CD4-positive, alpha-beta T cell treated with Interleukin-17A for 1 hour (primary cell): Measurements from ENCODE around the gene TRIM4.
"Not testable (repeated sequence)": the region's sequence is repeated elsewhere in the genome, so short reads cannot be mapped to it uniquely, and the experiment has no call there.

Experiments used
- DNase-seq: peaks from one replicate; pipeline ENCODE4 v3.0.0-alpha.2; 2020

Gene TRIM4

DNA sequence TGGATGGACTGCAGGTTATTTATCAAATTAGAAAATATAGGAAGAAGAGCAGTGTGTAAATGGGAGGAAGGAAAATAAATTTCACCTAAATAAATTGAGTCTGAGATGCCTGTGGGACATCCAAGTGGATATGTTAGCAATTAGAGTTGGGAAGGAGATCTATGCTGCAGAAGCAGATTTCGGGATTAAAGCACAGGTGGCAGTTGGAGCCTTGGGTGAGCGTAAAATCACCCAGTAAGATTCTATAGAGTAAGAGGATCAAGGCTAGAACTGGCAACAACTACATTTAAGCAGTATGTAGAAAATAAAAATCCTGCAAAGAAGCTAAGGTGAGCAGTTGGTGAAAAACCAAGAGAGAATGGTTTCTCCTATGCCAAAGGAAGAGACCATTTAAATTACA lies 8.4 kb downstream of the TRIM4 start:
- DNase-seq, result no peak

DNA sequence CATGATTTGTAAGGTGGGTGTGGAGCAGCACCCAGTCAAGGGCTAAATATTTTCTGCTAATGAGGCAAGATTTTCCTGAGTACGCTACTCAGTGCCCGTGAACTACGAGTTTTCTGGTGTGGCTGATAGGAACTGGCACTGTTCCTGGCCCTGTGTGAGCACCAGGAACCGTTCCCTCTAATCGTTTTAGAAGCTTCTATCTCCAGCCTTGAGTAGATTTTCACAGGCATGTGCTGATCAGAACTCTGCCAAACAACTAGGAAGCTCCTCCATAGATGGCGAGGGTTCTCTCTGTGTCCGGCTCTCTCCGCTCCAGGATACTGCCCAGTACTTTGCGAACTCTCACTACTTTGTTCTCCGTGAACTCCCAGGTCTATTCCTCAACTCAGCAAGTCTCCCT lies 17.7 kb downstream of the TRIM4 start:
- no peak for DNase-seq

DNA sequence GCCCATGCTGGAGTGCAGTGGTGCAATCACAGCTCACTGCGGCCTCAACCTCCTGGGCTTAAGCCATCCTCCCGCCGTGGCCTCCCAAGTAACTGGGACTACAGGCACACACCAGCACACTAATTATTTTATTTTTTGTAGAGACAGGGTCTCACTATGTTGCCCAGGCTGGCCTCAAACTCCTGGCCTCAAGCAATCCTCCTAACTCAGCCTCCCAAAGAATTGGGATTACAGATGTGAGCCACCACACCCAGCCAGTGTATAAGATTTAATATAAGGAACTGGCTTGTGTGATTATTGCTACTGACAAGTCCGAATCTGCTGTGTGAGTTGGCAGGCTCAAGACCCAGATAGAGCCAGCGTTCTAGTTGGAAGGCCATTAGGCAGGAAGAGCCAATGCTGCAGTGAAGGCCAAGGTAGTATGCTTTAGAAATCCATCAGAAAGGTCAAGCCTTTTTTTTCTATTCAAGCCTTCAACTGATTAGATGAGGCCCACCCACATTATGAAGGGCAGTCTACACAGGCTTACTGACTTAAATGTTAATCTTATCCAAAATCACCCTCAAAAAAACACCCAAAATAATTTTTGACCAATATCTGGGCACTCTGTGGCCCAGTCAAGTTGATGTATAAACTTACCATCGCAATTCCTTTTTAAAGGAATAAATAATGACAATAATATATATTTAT lies 19.4 kb downstream of the TRIM4 start:
- DNase-seq, result no peak

DNA sequence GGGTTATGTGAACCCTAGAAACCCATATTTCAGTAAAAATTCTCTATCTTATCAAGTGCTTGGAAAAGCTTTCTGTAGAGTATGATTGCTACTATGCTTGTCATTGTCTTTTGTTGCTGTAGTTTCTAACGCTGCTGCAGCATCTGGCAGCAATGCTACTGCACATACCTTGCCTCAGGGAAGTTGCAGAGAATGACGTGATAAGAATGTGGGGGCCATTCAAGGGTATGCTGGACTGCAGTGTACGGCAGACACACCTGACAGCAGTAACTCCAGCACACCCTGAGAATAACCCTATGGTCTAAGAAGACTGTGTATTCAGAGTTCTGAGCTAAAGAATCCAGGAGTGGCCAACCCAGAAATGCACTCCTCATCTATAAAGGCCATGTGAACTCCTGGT lies 20.5 kb downstream of the TRIM4 start:
- DNase-seq, result no peak

DNA sequence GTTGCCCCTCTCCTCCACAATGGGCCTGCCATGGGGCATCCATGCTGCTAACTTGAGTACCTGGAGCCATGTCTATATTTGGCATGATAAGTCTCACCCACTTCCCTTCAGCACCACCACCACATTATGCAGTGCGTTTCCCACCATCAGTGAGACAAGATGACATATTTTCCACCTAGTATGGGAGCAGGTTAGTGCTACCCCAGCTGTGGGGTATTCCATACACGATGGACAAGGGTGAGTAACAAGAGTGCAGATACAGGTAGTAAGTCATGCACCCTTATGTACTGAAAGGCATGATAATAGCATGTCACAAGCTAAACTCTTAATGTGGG lies 21.3 kb downstream of the TRIM4 start:
- DNase-seq, result no peak

DNA sequence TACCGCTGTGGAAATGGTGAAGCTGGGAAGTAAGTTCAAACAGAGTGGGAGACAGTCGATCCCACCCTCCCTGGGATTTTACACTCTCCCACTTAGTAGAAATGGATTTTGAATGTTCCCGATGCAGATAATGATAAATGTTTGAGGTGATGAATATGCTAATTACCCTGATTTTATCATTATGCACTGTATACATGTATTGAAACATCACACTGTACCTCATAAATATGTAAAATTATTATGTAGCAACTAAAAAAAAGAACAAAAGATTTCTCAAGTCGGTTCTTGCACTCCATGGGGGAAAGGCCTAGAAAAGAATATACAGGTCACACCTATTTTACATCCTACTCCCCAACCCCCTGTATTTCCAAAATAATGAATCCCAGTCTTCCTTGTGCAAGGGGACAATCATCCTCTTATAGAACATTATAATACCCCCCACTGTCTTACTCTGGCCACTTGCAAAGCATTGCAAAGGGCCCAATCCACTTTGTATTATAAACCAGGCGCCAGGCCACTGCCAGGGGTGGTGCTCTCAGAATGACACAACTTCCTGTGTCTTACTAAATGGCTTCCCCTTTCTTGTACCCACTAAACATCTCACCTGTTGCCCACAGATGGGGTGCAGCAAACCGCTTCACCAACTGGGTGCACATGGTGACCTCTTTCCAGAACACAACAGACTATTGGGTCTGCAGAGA lies 21.9 kb downstream of the TRIM4 start:
- DNase-seq, result no peak

DNA sequence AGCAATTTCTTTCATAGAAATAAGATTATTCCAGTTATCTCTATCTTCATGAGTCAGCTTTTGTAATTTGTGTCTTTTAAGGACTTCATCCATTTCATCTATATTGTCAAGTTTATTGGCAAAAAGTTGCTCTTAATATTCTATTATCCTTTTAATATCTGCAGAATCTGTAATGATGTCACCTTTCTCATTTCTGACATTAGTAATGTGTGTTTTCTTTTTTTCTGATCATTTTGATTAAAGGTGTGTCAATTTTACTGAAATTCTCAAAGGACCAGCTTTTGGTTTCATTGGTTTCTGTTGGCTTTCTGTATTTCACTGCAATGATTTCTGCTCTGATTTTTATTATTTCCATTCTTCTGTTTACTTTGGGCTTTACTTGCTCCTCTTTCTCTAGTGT lies 24.6 kb downstream of the TRIM4 start:
- no peak for DNase-seq

DNA sequence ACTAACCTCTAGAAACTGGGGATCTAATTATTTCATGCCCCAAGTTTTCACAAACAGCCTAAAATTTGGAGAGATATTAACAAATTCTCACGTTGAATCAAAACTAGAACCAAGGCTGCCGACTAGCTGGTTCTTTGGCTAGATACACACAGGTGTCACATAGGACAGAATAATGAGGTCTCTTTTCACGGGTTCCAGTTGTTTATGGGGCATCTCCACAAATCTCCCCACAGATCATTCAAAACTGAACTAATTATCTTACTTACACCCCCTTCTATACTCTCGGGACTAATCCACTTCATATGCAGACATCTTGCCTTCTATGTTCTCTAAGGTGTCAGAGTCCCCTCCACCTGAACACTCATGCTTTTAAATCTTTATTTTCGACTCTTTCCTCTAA lies 26.1 kb downstream of the TRIM4 start:
- no peak for DNase-seq

DNA sequence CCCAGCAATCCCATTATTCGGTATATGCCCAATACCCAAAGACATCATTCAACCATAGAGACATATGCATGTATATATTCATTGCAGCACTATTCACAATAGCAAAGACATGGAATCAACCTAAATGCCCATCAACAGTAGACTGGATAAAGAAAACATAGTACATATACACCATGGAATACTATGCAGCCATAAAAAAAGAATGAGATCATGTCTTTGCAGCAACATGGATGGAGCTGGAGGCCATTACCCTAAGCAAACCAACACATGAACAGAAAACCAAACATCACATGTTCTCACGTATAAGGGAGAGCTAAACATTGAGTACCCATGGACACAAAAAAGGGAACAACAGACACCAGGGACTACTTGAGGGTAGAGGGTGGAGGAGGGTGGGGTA lies 29.0 kb downstream of the TRIM4 start:
- not testable (repeated sequence) for DNase-seq

DNA sequence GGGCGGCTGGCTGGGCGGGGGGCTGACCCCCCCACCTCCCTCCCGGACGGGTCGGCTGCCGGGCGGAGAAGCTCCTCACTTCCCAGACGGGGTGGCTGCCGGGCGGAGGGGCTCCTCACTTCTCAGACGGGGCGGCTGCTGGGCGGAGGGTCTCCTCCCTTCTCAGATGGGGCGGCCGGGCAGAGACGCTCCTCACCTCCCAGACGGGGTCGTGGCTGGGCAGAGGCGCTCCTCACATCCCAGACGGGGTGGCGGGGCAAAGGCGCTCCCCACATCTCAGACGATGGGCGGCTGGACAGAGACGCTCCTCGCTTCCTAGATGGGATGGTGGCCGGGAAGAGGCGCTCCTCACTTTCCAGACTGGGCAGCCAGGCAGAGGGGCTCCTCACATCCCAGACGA lies 31.0 kb downstream of the TRIM4 start:
- not testable (repeated sequence) for DNase-seq

DNA sequence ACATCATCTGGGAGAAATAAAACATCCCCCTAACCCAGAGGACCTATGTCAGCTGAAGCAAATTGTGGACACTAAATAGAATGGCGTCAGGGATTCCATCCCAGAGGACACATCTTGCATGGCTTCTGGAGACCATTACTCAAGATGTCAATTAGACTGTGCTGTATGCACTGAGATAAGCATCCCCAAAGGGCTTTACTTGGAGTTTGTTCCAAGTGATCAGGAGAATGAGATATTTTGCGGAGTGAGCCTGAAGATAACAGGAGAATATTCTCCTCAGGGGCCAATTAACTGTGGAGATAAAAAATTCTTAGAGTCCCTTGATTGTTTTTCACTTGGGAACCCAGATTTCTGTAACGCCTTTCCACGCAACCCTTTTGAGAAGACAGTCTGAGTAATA lies 38.0 kb downstream of the TRIM4 start:
- no peak for DNase-seq

DNA sequence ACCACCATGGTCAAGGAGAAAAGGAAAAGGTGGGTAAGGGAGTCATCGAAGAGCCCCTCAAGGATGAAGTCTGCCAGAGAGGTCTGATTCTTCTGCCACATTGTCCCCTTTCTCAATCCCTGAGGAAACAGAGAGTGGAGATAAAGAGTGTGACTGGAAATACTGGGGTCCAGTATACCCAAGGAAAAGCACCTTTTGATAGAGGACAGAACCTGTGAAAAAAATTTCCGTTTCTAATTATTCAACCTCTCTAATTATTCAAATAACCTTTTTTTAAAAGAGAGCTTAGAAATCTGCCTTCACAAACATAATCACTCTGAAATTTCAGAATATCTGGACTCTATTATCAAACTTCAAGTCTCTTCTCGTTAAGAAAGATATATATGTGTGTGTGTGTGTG lies 42.4 kb downstream of the TRIM4 start, which contains the start of gene OR2AE1:
TSS of gene OR2AE1 (minus strand) at position 101 of the 400 bp plus-strand sequence. CDS start at position 101, 0 bp downstream.
- no peak for DNase-seq

DNA sequence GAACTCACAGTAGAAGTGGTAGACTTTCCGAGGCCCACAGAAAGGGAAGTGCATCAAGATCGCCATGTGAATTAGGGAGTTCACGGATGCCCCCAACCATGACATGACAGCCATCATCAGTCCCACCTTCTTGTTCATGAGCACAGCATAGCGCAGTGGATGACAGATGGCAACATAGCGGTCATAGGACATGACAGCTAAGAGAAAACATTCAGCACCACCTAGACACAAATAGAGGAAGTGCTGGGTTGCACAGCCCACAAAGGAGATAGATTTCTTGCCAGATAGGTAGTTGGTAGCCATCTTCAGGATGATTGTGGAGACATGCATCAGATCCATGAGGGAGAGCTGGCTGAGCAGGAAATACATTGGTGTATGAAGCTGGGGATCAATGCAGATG lies 42.8 kb downstream of the TRIM4 start:
- no peak for DNase-seq

DNA sequence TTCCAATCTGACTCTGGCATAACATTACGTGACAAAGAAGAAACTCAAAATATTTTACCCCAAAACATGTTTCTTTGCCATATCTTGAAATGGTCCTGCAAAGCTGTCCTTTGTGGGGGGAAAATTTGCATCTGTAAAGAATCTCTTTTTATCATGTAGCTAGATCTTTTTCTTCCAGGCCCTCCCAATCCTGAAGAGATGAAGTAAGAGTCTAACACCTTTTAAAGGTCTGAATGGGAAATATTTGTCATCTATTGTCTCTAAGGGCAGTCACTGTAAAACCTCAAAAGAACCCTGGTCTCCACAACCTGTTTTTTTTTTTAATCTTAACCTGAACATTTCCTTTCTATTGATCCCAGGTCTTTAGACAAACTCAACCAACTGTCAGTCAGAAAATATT lies 51.1 kb downstream of the TRIM4 start:
- DNase-seq, result no peak

DNA sequence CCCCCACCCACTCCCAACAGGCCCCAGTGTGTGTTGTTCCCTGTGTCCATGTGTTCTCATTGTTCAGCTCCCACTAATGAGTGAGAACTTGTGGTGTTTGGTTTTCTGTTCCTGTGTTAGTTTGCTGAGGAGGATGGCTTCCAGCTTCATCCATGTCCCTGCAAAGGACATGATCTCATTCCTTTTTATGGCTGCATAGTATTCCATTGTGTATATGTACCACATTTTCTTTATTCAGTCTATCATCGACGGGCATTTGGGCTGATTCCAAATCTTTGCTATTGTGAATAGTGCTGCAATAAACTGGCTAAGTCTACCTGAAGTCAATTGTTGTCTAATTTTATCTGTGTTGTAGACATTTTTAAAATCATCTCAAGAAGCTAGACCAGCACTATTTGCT lies 51.9 kb downstream of the TRIM4 start:
- not testable (repeated sequence) for DNase-seq

DNA sequence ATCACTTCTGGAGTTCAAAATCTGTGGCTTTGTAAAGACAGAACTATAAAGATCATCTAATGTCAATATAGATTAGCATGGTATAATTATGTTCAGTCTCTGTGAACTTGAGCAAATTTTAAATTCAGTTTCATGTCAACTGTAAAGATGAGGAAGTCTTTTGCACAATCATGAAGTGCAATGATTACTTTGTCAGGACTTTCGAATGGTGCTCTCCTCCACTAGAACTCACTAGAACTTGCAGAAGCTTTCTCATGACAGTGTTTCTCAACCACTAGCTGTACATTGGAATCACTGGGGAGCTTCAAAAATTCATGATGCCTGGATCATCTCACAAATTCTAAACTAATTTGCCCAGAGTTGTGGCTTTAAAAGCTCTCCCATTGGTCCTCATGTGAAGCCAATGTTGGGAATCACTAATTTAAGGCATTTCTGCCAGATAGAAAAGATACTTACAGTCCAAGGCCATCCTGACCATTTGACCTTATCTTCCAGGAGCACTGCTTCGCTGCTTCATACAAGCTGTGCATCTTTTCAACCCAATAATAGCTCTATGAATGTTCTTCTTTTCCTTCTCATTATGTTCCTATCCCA lies 55.4 kb downstream of the TRIM4 start:
- DNase-seq, result no peak

DNA sequence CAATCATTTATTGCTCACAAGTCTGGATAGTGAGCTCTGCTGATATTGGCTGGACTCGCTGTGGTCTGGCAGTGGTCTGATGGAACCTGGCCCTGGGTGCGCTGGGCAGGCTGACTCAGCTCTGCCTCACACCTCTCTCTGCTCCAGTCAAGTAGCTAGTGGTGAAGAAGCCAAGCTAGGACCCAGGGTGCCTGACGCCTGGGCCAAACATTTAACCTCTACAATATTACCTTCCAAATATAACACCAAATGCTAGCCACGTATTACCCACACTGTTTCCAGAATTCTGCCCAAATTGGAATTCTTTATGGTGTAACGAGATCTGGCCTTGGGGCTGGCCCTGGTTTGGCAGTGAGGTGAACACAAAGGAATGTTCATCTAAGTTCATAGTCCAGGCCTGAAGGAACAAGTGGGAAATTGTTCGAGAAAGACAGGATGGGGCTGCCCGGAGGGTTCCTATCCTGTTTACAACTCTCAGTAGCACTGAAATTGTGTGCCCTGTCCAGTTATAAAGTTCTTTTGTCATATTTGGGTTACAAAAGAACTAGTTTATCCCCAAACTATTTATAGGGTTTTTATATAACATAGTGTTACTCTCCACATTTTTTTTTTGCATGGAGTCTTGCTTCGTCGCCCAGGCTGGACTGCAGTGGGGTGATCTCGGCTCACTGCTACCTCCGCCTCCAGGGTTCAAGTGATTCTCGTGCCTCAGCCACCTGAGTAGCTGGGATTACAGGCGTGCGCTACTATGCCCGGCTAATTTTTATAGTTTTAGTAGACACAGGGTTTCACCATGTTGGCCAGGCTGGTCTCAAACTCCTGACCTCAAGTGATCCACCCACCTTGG lies 58.8 kb downstream of the TRIM4 start:
- no peak for DNase-seq

DNA sequence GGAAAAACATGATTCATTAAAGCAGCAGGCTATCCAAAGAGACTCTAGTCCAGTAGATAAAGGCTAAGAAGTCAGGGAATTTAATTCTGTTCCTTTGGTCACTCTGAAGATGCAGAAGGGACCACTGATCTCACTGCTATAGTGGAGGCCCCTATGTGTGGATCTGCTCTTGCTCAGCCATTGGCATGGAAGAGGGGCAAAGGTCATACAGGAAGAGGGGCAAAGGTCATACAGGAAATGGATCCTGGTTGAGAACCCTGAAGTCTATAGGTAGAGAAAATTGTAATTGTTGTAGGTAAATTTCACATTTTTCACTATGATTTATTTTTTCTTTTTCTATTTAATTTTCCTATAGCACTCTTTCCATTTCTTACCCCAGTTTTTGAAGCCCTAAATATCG lies 64.1 kb downstream of the TRIM4 start:
- DNase-seq, result no peak

DNA sequence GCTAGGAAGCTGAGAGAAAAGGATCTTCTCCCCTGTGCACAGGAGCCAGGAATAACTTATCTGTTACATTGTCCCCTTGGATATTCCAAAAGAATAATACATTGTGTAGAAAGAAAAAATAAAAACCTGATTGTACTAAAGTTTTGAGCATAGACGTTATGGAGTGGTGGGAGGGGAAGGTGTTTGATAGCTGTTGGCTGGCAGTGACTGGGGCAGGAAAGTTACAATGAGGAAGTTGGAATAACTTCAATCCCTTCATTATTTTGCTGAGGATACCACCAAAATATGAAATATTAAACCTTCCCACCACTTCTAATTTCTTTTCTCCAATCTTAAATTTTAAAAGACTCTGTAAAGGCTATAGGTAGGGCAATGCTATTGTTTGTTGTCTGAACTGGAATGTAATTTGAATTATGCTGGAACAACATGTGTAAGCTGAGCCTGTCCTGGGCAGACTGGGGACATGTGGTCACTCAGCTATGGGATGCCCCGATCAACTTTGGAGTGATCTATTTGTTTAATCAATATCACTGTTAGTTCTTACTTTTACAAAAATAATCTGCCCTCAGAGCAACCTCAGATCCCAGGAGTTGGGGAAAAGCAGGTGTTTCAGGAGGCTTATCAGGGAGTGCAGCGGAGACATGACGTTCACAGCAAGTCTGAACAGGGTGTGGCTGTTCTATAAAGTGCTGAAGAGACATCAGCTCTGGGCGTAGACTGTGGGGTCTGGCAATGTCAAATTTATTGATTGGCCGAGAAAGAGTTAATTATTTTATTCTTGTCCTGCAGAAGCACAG lies 70.7 kb downstream of the TRIM4 start:
- no peak for DNase-seq

DNA sequence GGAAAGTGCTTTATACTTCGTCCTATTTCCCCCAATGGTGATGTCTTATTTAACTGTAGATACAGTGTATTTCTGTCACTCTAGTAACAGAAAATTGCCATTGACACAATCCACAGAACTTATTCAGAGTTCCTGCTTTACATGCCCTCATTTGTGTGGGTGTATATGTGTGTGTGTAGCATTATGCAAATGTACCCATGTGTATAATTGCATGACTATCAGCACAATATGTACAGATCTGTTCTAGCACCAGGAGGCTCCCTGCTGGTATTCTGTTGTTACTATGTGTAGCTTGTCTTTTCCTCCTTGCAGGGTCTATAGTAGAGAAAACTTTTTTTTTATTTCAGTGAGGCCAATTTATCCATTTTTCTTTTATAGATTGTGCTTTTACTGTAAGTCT lies 75.0 kb downstream of the TRIM4 start:
- DNase-seq, result no peak

DNA sequence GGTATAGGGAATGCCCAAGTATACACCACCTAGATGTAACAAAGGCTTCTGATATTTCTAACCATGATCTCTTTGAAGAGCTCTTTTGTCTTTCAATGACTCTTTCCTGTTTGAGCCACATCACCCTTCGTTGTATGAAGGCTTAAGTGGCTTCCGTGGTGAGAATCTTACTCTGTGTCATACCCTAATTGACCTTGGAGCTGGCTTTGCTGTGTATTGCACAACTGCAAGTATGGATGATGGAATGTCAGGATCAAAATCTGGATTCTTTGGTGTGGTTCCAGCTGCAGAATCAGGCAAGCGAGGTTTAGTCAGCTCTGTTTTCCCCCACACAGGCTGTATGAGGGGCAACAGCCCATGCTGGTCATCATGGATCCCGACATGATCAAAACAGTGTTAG lies 75.5 kb downstream of the TRIM4 start:
- no peak for DNase-seq

DNA sequence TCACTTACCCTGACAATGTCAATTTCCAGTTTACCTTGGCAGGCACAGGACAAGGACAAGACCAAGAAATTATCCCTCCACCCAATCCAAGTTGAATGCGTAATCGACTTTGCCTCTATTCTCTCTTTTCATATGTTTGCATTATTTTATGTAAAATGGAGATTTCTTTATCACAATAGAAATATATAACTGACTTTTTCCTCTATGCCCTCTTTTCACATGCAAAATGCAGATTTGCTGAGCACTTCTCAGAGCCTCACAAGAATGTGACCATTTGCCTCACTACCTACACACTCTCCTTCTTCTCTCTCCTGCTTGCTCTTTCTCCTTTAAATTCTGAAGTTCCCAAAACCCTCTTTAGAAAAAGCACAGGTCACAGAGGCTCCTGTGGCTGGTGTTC lies 76.4 kb downstream of the TRIM4 start:
- no peak for DNase-seq
